Stomach (tissue), 4 donors: ENCODE data around the gene HSPG2.

Source experiments
- POLR2A ChIP-seq, 4 donors: fragments of 450-650 bp; IDR thresholded peaks; one replicate each; pipeline ENCODE4 v1.6.1; 2016; ENCODE audit warnings: antibody characterized with exemption in 4 of 4, control low read depth in 2 of 4, mild to moderate bottlenecking in 1 of 4, moderate library complexity in 1 of 4
- POLR2AphosphoS5 ChIP-seq, 3 donors: sonication (generic); formaldehyde crosslinking; IDR thresholded peaks; one replicate each; pipeline ENCODE4 v1.6.1; 2016; ENCODE audit warnings: antibody characterized with exemption in 3 of 3
- TF ChIP-seq, protein P1 (sequence below), 7 experiments: fragments of 450-650 bp in 4 of 7; fragments of 200-600 bp in 3 of 7; sonication (generic) in 3 of 7; IDR thresholded peaks; one replicate each; pipeline ENCODE4 v1.5.1; 2016 to 2019; ENCODE audit warnings: antibody characterized with exemption in 7 of 7, control low read depth in 2 of 7, mild to moderate bottlenecking in 1 of 7

DNA sequence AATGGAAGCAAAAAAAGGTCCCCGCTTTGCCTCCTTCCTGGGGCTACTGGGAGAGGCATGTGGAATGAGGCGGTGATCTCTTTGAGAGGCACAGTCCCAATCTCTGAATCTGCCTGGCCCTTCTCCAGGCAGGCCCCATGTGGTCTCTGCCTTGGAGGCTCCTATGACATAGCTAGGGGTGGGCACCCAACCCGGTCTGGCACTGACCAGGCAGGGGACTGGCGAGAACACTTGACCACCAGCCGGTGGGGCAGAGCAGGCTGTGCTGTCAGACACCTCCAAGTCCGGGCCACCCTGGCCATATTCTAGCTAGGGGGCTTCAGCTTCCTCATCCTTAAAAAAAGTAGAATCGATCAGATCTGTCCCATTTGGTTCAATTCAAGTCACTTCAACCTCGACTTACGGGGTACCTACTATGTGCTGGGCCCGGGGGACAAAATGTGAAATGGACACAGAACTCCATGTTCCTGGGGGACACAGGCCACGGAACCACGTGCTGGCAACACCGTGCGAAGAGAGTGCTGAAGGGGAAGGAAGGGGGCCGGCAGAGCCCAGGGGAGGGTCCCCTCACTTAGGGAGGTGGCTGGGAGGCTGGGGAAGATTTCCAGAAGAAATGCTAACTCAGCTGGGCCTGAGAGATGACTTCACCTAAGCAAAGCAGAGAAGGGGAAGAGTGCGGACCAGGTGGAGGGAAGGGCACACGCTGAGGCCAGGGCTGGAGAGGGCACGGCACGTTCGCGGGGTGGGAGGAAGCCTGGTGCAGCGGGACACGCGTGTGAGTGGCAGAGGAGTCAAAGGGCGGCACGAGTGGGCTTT lies 33.3 kb downstream of the HSPG2 start:
- TF ChIP-seq, protein P1, sequence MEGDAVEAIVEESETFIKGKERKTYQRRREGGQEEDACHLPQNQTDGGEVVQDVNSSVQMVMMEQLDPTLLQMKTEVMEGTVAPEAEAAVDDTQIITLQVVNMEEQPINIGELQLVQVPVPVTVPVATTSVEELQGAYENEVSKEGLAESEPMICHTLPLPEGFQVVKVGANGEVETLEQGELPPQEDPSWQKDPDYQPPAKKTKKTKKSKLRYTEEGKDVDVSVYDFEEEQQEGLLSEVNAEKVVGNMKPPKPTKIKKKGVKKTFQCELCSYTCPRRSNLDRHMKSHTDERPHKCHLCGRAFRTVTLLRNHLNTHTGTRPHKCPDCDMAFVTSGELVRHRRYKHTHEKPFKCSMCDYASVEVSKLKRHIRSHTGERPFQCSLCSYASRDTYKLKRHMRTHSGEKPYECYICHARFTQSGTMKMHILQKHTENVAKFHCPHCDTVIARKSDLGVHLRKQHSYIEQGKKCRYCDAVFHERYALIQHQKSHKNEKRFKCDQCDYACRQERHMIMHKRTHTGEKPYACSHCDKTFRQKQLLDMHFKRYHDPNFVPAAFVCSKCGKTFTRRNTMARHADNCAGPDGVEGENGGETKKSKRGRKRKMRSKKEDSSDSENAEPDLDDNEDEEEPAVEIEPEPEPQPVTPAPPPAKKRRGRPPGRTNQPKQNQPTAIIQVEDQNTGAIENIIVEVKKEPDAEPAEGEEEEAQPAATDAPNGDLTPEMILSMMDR (IDR thresholded peaks at IDR 0.05) = no peak
- TF ChIP-seq POLR2A (IDR thresholded peaks at IDR 0.05) = no peak
- TF ChIP-seq POLR2AphosphoS5 (IDR thresholded peaks at IDR 0.05) = no peak
